A549 (cell line): ENCODE data around the gene SLC6A7. TPM values are rescaled to one million over a fixed set of nuclear protein-coding genes. Genes with fewer than 3 reads are reported as not detected.

Experiments
- ATAC-seq, 2 experiments: fragments of 200-7000 bp in 1 of 2; fragments of >200 bp in 1 of 2; cut with Nextera tagmentation in 1 of 2; cut with Tn5 transposase in 1 of 2; 3 replicates each; pipeline versions ENCODE4 v1.8.0 to v1.9.1; 2018 to 2020; ENCODE audit warnings: mild to moderate bottlenecking in 1 of 2, moderate library complexity in 1 of 2
- CTCF ChIA-PET: fragments of 300-600 bp; sonication (Branson Sonifier 250); formaldehyde crosslinking; extraction: SDS; loops from one replicate; lab custom pipeline; 2021; ENCODE audit warnings: antibody characterized with exemption, inconsistent platforms; lab: Yijun Ruan, JAX
- POLR2A ChIA-PET: fragments of 350-600 bp; formaldehyde crosslinking; extraction: SDS; loops from one replicate; lab custom pipeline; 2021; ENCODE audit warnings: antibody characterized with exemption, inconsistent platforms; lab: Yijun Ruan, JAX
- DNase-seq, 2 experiments: peaks; one replicate each; pipeline versions ENCODE4 v3.0.0 to v3.0.0-alpha.2; 2011 to 2016; ENCODE audit warnings: low read depth in 1 of 2, low spot score in 1 of 2
- FAIRE-seq: peaks from 2 replicates; lab custom pipeline; 2011; peaks lifted over from hg19 to GRCh38; lab: Jason Lieb, UNC
- H3K27ac ChIP-seq, 2 experiments: fragments of >200 bp; sonication (Bioruptor Twin); formaldehyde crosslinking; 3 replicates each; pipeline ENCODE4 v1.5.1; 2016 to 2017
- H3K4me1 ChIP-seq: fragments of >200 bp; sonication (Bioruptor Twin); formaldehyde crosslinking; 3 replicates; pipeline ENCODE4 v1.6.1; 2016
- H3K4me2 ChIP-seq: fragments of >200 bp; sonication (Bioruptor Twin); formaldehyde crosslinking; 3 replicates; pipeline ENCODE4 v1.6.1; 2016
- H3K4me3 ChIP-seq: fragments of >200 bp; sonication (Bioruptor Twin); formaldehyde crosslinking; 3 replicates; pipeline ENCODE4 v1.5.1; 2016
- H3K9me3 ChIP-seq: fragments of >200 bp; sonication (Bioruptor Twin); formaldehyde crosslinking; 3 replicates; pipeline ENCODE4 v1.6.1; 2016
- BHLHE40 ChIP-seq: IDR thresholded peaks from 2 replicates; pipeline ENCODE4 v1.6.1; 2012; ENCODE audit warnings: low read depth, low read length, inconsistent platforms
- CBX2 ChIP-seq: fragments of 200-600 bp; sonication (generic); IDR thresholded peaks from 2 replicates; pipeline ENCODE4 v1.6.1; 2016; ENCODE audit warnings: low read depth, mild to moderate bottlenecking, borderline replicate concordance
- CBX8 ChIP-seq: fragments of 200-600 bp; sonication (generic); IDR thresholded peaks from 2 replicates; pipeline ENCODE4 v1.6.1; 2016
- EHF ChIP-seq: fragments of 250-450 bp; sonication (Bioruptor Pico); IDR thresholded peaks from 2 replicates; pipeline ENCODE4 v1.5.0; 2020; ENCODE audit warnings: mild to moderate bottlenecking
- EP300 ChIP-seq, 2 experiments: fragments of >200 bp; sonication (Bioruptor Twin); formaldehyde crosslinking; IDR thresholded peaks; 2 replicates in 1 of 2; 3 replicates in 1 of 2; pipeline ENCODE4 v1.6.1; 2016 to 2017
- FOSB ChIP-seq: fragments of 250-450 bp; sonication (Bioruptor Pico); IDR thresholded peaks from 2 replicates; pipeline ENCODE4 v1.5.0; 2020; ENCODE audit warnings: mild to moderate bottlenecking, moderate library complexity
- FOSL2 ChIP-seq, 2 experiments: fragments of 450-650 bp in 1 of 2; fragments of >200 bp in 1 of 2; sonication (Bioruptor Twin) in 1 of 2; formaldehyde crosslinking; IDR thresholded peaks; 2 replicates each; pipeline versions ENCODE4 v1.5.0 to v1.6.1; 2016 to 2020; ENCODE audit warnings: mild to moderate bottlenecking in 1 of 2, moderate library complexity in 1 of 2
- FOXS1 ChIP-seq: fragments of 250-450 bp; sonication (Bioruptor Pico); IDR thresholded peaks from 2 replicates; pipeline ENCODE4 v1.5.0; 2020; ENCODE audit warnings: mild to moderate bottlenecking, moderate library complexity
- HOXA7 ChIP-seq: fragments of 250-450 bp; sonication (Bioruptor Pico); IDR thresholded peaks from 2 replicates; pipeline ENCODE4 v1.5.0; 2020; ENCODE audit warnings: mild to moderate bottlenecking, moderate library complexity
- HOXB13 ChIP-seq: fragments of 250-450 bp; sonication (Bioruptor Pico); IDR thresholded peaks from 2 replicates; pipeline ENCODE4 v1.5.0; 2020; ENCODE audit warnings: low read depth, mild to moderate bottlenecking, moderate library complexity
- JUN ChIP-seq, 2 experiments: fragments of >200 bp; sonication (Bioruptor Twin); formaldehyde crosslinking; IDR thresholded peaks; 2 replicates in 1 of 2; 3 replicates in 1 of 2; pipeline ENCODE4 v1.6.1; 2016 to 2017
- KDM1A ChIP-seq: fragments of 200-600 bp; sonication (generic); IDR thresholded peaks from 2 replicates; pipeline ENCODE4 v1.6.1; 2016; ENCODE audit warnings: low read depth, mild to moderate bottlenecking
- MAZ ChIP-seq: fragments of 150-350 bp; IDR thresholded peaks from 2 replicates; pipeline ENCODE4 v1.6.1; 2014; ENCODE audit warnings: antibody characterized with exemption, low read depth, low read length, borderline replicate concordance
- MYC ChIP-seq: IDR thresholded peaks from 2 replicates; pipeline ENCODE4 v1.6.1; 2012; ENCODE audit warnings: mild to moderate bottlenecking, inconsistent platforms, low read length, improper control_type of control experiment, borderline replicate concordance
- NFE2L2 ChIP-seq: fragments of 150-350 bp; conservative IDR thresholded peaks from 2 replicates; pipeline ENCODE4 v1.6.1; 2014; ENCODE audit warnings: low read length
- NR3C1 ChIP-seq: fragments of >200 bp; sonication (Bioruptor Twin); formaldehyde crosslinking; IDR thresholded peaks from 3 replicates; pipeline ENCODE4 v1.6.1; 2017
- PHF8 ChIP-seq: fragments of 200-600 bp; sonication (generic); IDR thresholded peaks from 2 replicates; pipeline ENCODE4 v1.6.1; 2016; ENCODE audit warnings: low read depth, mild to moderate bottlenecking, antibody characterized with exemption, moderate library complexity, borderline replicate concordance
- POLR2A ChIP-seq: IDR thresholded peaks from 2 replicates; pipeline ENCODE4 v1.6.1; 2012; ENCODE audit warnings: mild to moderate bottlenecking, low read length
- RARB ChIP-seq: fragments of 250-450 bp; sonication (Bioruptor Pico); IDR thresholded peaks from 2 replicates; pipeline ENCODE4 v1.8.0; 2021; ENCODE audit warnings: mild to moderate bottlenecking, moderate library complexity
- RCOR1 ChIP-seq: fragments of 150-350 bp; IDR thresholded peaks from 2 replicates; pipeline ENCODE4 v1.6.1; 2014; ENCODE audit warnings: antibody characterized with exemption, low read length, low read depth
- RNF2 ChIP-seq: fragments of 200-600 bp; sonication (generic); IDR thresholded peaks from 2 replicates; pipeline ENCODE4 v1.6.1; 2016; ENCODE audit warnings: low read depth, mild to moderate bottlenecking, antibody characterized with exemption, moderate library complexity, borderline replicate concordance
- SMC3 ChIP-seq: fragments of >200 bp; sonication (Bioruptor Twin); formaldehyde crosslinking; IDR thresholded peaks from 3 replicates; pipeline ENCODE4 v1.6.1; 2018; ENCODE audit warnings: inconsistent platforms
- SREBF2 ChIP-seq: fragments of 450-650 bp; IDR thresholded peaks from 2 replicates; pipeline ENCODE4 v1.6.1; 2014; ENCODE audit warnings: mild to moderate bottlenecking, moderate library complexity
- TP53 ChIP-seq: fragments of 250-450 bp; sonication (Bioruptor Pico); IDR thresholded peaks from 2 replicates; pipeline ENCODE4 v1.5.0; 2021; ENCODE audit warnings: mild to moderate bottlenecking, moderate library complexity
- ZC3H11A ChIP-seq: fragments of 450-650 bp; IDR thresholded peaks from 2 replicates; pipeline ENCODE4 v1.6.1; 2014; ENCODE audit warnings: antibody characterized with exemption, mild to moderate bottlenecking
- ZFP36 ChIP-seq: fragments of 450-650 bp; IDR thresholded peaks from 2 replicates; pipeline ENCODE4 v1.6.1; 2014; ENCODE audit warnings: borderline replicate concordance; ENCODE audit not compliant: partially characterized antibody
- ZSCAN20 ChIP-seq: fragments of 250-450 bp; sonication (Bioruptor Pico); IDR thresholded peaks from 2 replicates; pipeline ENCODE4 v1.8.0; 2022; ENCODE audit warnings: mild to moderate bottlenecking, moderate library complexity
- WGBS: methylation state at CpG from one replicate; pipeline ENCODE4 v1.1.6; 2017; ENCODE audit errors: missing lambda C conversion rate; 5-methylcytosine and 5-hydroxymethylcytosine counted together
- polyA plus RNA-seq, 4 experiments: library from polyadenylated mRNA; depleted of rRNA in 3 of 4; stranded (reverse); fragments of >200 nt; fragmentation: RNase III in 1 of 4; extraction: RNeasy Plus Mini Kit Qiagen cat#74134 plus additional on column Dnase treatment in 1 of 4; gene quantifications; 2 replicates in 3 of 4; 3 replicates in 1 of 4; pipeline ENCODE4 v1.2.3, GENCODE V29; 2011 to 2017
- TF ChIP-seq, protein P1 (sequence below): IDR thresholded peaks from 2 replicates; pipeline ENCODE4 v1.6.1; 2012; ENCODE audit warnings: low read depth, borderline replicate concordance
- TF ChIP-seq, protein P2 (sequence below): fragments of >200 bp; sonication (Bioruptor Twin); formaldehyde crosslinking; IDR thresholded peaks from 2 replicates; pipeline ENCODE4 v1.6.1; 2016
- TF ChIP-seq, protein P3 (sequence below): fragments of 250-450 bp; sonication (Bioruptor Pico); IDR thresholded peaks from 2 replicates; pipeline ENCODE4 v1.5.0; 2020; ENCODE audit warnings: low read depth, mild to moderate bottlenecking, moderate library complexity
- TF ChIP-seq, protein P4 (sequence below): fragments of >200 bp; sonication (Bioruptor Twin); formaldehyde crosslinking; IDR thresholded peaks from 3 replicates; pipeline ENCODE4 v1.6.1; 2016
- TF ChIP-seq, protein P5 (sequence below): fragments of 150-350 bp; IDR thresholded peaks from 2 replicates; pipeline ENCODE4 v1.6.1; 2014; ENCODE audit warnings: low read depth, mild to moderate bottlenecking, low read length
- TF ChIP-seq, protein P6 (sequence below): IDR thresholded peaks from 2 replicates; pipeline ENCODE4 v1.6.1; 2012
- TF ChIP-seq, protein P7 (sequence below): fragments of >200 bp; sonication (Bioruptor Twin); formaldehyde crosslinking; IDR thresholded peaks from 3 replicates; pipeline ENCODE4 v1.5.1; 2016

The SLC6A7 gene
- polyA plus RNA-seq, 2 of the 4 experiments (the other 2 are of a cell fraction): not detected

DNA sequence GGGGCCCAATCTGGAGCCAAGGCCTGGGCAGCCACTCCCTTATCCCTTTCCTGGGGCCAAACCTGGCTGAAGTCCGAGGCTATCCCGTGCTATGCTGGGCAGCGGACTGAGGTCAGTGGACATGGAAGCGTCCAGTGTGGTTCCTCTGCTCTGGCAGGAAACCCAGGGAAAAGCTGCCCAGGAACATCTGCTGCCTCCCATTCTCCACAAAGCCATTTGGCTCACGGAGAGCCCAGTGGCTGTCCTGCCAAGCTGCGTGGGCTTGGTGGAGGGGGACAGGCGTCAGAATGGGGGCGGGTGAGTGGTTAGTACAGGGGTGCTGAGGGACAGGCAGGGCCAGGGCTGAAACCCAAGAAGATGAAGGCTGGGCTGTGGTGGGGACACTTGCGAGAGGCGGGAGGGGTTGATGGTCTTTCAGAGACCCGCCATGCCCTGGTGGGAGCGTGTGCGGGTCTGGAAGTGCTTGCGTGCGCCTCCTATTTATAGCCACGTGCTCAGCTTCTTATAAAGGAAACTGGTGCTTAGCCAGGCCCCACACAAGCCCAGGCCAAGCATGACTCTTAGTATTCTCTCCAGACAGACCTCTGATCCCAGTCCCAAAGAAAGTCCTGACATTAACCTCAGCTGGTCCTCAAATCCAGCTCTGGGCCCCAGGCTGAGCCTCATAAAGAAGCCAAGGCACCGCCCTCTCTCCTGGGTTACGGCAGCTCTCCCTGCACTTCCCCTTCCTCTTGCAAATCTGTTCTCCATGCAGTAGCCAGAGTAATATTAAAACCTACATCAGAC is 9.4 kb upstream of the SLC6A7 start:
- Histone ChIP-seq H3K4me1 (no peaks in the 10 kb centered on the region), H3K4me2 (no peak overlapping the region), H3K27ac (no peak overlapping the region), H3K9me3 (no peaks in the 10 kb centered on the region), H3K4me3 (no peak overlapping the region)
- CTCF ChIA-PET: interaction anchor here (0.7 to 3.4 kb wide), 6 partner anchors 18 to 60 kb away, joined by 3 to 11 read pairs (median 3); no protein-coding TSS in a partner anchor
- TF ChIP-seq MYC (no peak), ZFP36 (no peak), HOXA7 (no peak), KDM1A (no peak), BHLHE40 (no peak), HOXB13 (CRISPR knock-in tag) (no peak), RCOR1 (no peak), PHF8 (no peak), EP300 (IDR thresholded peaks at IDR 0.05) (no peak), JUN (IDR thresholded peaks at IDR 0.05) (no peak), RNF2 (no peak), FOSB (no peak), POLR2A (no peak), ZSCAN20 (CRISPR knock-in tag) (no peak)
- TF ChIP-seq, protein P1, sequence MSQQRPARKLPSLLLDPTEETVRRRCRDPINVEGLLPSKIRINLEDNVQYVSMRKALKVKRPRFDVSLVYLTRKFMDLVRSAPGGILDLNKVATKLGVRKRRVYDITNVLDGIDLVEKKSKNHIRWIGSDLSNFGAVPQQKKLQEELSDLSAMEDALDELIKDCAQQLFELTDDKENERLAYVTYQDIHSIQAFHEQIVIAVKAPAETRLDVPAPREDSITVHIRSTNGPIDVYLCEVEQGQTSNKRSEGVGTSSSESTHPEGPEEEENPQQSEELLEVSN: no peak
- TF ChIP-seq, protein P2, sequence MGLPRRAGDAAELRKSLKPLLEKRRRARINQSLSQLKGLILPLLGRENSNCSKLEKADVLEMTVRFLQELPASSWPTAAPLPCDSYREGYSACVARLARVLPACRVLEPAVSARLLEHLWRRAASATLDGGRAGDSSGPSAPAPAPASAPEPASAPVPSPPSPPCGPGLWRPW: no peak
- 84% methylated on average over 17 of the region's 18 CpGs for WGBS
- FAIRE-seq (no peak), ATAC-seq (no peak), DNase-seq (no peak)
- POLR2A ChIA-PET: no interaction called here

DNA sequence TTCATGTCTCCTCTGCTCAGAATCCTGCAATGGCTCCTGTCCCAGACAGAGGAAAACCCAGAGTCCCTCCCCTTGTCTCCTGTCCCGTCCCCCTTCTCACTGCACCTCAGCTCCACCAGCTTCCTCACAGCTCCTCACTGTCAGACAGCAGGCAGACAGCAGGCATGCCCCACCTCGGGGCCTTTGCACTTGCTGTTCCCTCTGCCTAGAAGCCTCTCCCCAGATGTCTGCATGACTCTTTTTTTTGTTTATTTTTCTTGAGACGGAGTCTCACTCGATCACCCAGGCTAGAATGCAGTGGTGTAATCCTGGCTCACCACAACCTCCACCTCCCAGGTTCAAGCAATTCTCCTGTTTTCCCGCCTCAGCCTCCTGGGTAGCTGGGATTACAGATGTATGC is 8.8 kb upstream of the SLC6A7 start:
- no peak overlapping the region for H3K27ac ChIP-seq

More for the DNA sequence above, 8.8 kb upstream of the SLC6A7 start:
- FAIRE-seq: no peak
- TF ChIP-seq, protein P3, sequence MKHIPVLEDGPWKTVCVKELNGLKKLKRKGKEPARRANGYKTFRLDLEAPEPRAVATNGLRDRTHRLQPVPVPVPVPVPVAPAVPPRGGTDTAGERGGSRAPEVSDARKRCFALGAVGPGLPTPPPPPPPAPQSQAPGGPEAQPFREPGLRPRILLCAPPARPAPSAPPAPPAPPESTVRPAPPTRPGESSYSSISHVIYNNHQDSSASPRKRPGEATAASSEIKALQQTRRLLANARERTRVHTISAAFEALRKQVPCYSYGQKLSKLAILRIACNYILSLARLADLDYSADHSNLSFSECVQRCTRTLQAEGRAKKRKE (CRISPR knock-in tag): no peak
- TF ChIP-seq, protein P4, sequence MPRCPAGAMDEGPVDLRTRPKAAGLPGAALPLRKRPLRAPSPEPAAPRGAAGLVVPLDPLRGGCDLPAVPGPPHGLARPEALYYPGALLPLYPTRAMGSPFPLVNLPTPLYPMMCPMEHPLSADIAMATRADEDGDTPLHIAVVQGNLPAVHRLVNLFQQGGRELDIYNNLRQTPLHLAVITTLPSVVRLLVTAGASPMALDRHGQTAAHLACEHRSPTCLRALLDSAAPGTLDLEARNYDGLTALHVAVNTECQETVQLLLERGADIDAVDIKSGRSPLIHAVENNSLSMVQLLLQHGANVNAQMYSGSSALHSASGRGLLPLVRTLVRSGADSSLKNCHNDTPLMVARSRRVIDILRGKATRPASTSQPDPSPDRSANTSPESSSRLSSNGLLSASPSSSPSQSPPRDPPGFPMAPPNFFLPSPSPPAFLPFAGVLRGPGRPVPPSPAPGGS: no peak
- no peak for TF ChIP-seq TP53 (CRISPR knock-in tag)
- no peak for TF ChIP-seq FOXS1
- no peak for TF ChIP-seq ZC3H11A
- TF ChIP-seq, protein P5, sequence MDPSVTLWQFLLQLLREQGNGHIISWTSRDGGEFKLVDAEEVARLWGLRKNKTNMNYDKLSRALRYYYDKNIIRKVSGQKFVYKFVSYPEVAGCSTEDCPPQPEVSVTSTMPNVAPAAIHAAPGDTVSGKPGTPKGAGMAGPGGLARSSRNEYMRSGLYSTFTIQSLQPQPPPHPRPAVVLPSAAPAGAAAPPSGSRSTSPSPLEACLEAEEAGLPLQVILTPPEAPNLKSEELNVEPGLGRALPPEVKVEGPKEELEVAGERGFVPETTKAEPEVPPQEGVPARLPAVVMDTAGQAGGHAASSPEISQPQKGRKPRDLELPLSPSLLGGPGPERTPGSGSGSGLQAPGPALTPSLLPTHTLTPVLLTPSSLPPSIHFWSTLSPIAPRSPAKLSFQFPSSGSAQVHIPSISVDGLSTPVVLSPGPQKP: no peak
- TF ChIP-seq CBX2: no peak
- TF ChIP-seq NR3C1: no peak
- no peak for TF ChIP-seq SMC3
- no peak for TF ChIP-seq CBX8
- TF ChIP-seq MAZ: no peak
- TF ChIP-seq FOSB: no peak
- no peak for TF ChIP-seq NFE2L2
- TF ChIP-seq, protein P6, sequence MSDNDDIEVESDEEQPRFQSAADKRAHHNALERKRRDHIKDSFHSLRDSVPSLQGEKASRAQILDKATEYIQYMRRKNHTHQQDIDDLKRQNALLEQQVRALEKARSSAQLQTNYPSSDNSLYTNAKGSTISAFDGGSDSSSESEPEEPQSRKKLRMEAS: no peak
- TF ChIP-seq, protein P7, sequence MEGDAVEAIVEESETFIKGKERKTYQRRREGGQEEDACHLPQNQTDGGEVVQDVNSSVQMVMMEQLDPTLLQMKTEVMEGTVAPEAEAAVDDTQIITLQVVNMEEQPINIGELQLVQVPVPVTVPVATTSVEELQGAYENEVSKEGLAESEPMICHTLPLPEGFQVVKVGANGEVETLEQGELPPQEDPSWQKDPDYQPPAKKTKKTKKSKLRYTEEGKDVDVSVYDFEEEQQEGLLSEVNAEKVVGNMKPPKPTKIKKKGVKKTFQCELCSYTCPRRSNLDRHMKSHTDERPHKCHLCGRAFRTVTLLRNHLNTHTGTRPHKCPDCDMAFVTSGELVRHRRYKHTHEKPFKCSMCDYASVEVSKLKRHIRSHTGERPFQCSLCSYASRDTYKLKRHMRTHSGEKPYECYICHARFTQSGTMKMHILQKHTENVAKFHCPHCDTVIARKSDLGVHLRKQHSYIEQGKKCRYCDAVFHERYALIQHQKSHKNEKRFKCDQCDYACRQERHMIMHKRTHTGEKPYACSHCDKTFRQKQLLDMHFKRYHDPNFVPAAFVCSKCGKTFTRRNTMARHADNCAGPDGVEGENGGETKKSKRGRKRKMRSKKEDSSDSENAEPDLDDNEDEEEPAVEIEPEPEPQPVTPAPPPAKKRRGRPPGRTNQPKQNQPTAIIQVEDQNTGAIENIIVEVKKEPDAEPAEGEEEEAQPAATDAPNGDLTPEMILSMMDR: no peak
- TF ChIP-seq RNF2: no peak
- no peak for TF ChIP-seq SREBF2
- no peak for TF ChIP-seq EHF (CRISPR knock-in tag)
- TF ChIP-seq FOSL2 (IDR thresholded peaks at IDR 0.05): no peak
- TF ChIP-seq FOSL2 (CRISPR knock-in tag; IDR thresholded peaks at IDR 0.05): no peak
- TF ChIP-seq RARB (CRISPR knock-in tag): no peak
- no peak overlapping the region for H3K4me2 ChIP-seq
- WGBS: 58% methylated on average over 5 of the region's 5 CpGs
- no peak for DNase-seq
- no peak overlapping the region for H3K4me3 ChIP-seq
- no peak for ATAC-seq
- no peaks in the 10 kb centered on the region for H3K4me1 ChIP-seq
- CTCF ChIA-PET: interaction anchor here (0.8 to 3.4 kb wide), 7 partner anchors 12 to 59 kb away, joined by 3 to 11 read pairs (median 3); no protein-coding TSS in a partner anchor
- no peaks in the 10 kb centered on the region for H3K9me3 ChIP-seq
- POLR2A ChIA-PET: no interaction called here
